Gastroesophageal sphincter (tissue), 3 donors: ENCODE data around the gene DYRK3.
A peak's percentile ranks its signal among the peaks of the same experiment; 100 is the strongest.

Experiments
- POLR2A ChIP-seq, 2 donors: fragments of 450-650 bp; IDR thresholded peaks; one replicate each; pipeline ENCODE4 v1.6.1; 2017; ENCODE audit warnings: antibody characterized with exemption in 2 of 2, mild to moderate bottlenecking in 2 of 2, moderate library complexity in 1 of 2
- POLR2AphosphoS5 ChIP-seq: sonication (generic); formaldehyde crosslinking; IDR thresholded peaks from one replicate; pipeline ENCODE4 v1.6.1; 2017; ENCODE audit warnings: antibody characterized with exemption
- TF ChIP-seq, protein P1 (sequence below), 4 experiments: fragments of 200-600 bp in 2 of 4; fragments of 450-650 bp in 2 of 4; sonication (generic) in 1 of 4; IDR thresholded peaks; one replicate each; pipeline ENCODE4 v1.5.1; 2017 to 2019; ENCODE audit warnings: antibody characterized with exemption in 4 of 4, mild to moderate bottlenecking in 2 of 4, moderate library complexity in 2 of 4

DNA sequence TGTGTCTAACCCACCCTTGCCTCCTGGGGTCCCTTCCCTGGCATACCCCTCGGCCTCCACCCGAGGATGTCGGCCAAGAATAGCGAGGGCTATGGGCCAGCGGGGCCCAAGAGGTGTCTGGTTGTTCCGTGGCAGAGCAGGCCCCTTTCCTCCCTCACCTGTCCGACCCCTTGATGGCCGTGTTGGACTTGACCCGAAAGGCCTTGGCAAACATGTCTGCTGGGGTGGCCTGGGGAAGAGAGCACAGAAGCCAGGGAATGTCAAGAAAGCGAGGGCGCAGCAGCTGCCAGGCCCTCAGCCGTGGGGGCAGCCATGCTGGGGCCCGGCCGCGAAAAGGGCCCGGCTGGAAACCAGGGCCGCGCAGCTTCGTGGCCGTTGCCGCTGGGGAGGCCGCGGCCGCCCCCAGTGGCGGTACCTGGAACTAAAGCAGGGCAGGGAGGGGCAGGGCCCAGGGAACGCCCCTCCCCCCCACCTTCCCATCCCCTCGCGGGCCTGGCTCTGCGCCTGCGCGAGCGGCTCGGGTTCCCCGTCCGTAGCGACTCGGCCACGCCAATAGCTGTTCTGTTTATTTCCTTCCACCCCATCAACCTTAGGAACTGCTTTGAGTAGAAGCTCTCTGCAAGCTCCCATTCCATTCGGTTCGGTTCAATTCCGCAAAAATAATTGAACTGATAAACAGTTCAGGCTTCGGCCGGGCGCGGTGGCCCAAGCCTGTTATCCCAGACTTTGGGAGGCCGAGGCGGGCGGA, 23.0 kb upstream of the DYRK3 start, which contains the start of gene EIF2D:
- TF ChIP-seq, protein P1, sequence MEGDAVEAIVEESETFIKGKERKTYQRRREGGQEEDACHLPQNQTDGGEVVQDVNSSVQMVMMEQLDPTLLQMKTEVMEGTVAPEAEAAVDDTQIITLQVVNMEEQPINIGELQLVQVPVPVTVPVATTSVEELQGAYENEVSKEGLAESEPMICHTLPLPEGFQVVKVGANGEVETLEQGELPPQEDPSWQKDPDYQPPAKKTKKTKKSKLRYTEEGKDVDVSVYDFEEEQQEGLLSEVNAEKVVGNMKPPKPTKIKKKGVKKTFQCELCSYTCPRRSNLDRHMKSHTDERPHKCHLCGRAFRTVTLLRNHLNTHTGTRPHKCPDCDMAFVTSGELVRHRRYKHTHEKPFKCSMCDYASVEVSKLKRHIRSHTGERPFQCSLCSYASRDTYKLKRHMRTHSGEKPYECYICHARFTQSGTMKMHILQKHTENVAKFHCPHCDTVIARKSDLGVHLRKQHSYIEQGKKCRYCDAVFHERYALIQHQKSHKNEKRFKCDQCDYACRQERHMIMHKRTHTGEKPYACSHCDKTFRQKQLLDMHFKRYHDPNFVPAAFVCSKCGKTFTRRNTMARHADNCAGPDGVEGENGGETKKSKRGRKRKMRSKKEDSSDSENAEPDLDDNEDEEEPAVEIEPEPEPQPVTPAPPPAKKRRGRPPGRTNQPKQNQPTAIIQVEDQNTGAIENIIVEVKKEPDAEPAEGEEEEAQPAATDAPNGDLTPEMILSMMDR (IDR thresholded peaks at IDR 0.05), result peak; percentile 98 to 99 (median 98)
- TF ChIP-seq POLR2AphosphoS5 (peak; percentile 75), POLR2A (IDR thresholded peaks at IDR 0.05) (peak; percentile 57 to 60)
